GM06990 (cell line): Measurements from ENCODE around the gene CDC14A.

ENCODE experiments used
- DNase-seq: peaks from one replicate; pipeline ENCODE4 v3.0.0-alpha.2; 2011; ENCODE audit not compliant: insufficient read length; ENCODE audit errors: extremely low read depth
- H3K27me3 ChIP-seq: replicated peaks from 2 replicates; pipeline ENCODE4 v1.6.0; 2011; ENCODE audit warnings: low read length; ENCODE audit not compliant: control insufficient read depth, insufficient read depth
- H3K36me3 ChIP-seq: 2 replicates; pipeline ENCODE4 v1.5.1; 2011; ENCODE audit warnings: low read length; ENCODE audit not compliant: control insufficient read depth, insufficient read depth
- H3K4me3 ChIP-seq: replicated peaks from 2 replicates; pipeline ENCODE4 v1.5.1; 2011; ENCODE audit warnings: low read depth, mild to moderate bottlenecking, control low read depth, low read length
- TF ChIP-seq, protein P1 (sequence below): IDR thresholded peaks from 2 replicates; pipeline ENCODE4 v1.5.1; 2011; ENCODE audit warnings: low read length, control low read depth, mild to moderate bottlenecking, inconsistent platforms; ENCODE audit not compliant: insufficient read depth, poor library complexity, severe bottlenecking

The CDC14A gene

GRCh38 chr1:100478816-100479215 is 126.5 kb downstream of the CDC14A start:
- Histone ChIP-seq H3K27me3 (no peaks in the 10 kb centered on the region), H3K36me3 (no peaks in the 10 kb centered on the region), H3K4me3 (no peak overlapping the region)
- TF ChIP-seq, protein P1, sequence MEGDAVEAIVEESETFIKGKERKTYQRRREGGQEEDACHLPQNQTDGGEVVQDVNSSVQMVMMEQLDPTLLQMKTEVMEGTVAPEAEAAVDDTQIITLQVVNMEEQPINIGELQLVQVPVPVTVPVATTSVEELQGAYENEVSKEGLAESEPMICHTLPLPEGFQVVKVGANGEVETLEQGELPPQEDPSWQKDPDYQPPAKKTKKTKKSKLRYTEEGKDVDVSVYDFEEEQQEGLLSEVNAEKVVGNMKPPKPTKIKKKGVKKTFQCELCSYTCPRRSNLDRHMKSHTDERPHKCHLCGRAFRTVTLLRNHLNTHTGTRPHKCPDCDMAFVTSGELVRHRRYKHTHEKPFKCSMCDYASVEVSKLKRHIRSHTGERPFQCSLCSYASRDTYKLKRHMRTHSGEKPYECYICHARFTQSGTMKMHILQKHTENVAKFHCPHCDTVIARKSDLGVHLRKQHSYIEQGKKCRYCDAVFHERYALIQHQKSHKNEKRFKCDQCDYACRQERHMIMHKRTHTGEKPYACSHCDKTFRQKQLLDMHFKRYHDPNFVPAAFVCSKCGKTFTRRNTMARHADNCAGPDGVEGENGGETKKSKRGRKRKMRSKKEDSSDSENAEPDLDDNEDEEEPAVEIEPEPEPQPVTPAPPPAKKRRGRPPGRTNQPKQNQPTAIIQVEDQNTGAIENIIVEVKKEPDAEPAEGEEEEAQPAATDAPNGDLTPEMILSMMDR = no peak
- no peak for DNase-seq

- Histone ChIP-seq H3K27me3 (no peaks in the 10 kb centered on the region), H3K4me3 (no peak overlapping the region), H3K36me3 (no peaks in the 10 kb centered on the region)
- DNase-seq = no peak
- TF ChIP-seq, protein P1 = no peak
Measured at GRCh38 chr1:100479620-100480338, 127.5 kb downstream of the CDC14A start.

DNA sequence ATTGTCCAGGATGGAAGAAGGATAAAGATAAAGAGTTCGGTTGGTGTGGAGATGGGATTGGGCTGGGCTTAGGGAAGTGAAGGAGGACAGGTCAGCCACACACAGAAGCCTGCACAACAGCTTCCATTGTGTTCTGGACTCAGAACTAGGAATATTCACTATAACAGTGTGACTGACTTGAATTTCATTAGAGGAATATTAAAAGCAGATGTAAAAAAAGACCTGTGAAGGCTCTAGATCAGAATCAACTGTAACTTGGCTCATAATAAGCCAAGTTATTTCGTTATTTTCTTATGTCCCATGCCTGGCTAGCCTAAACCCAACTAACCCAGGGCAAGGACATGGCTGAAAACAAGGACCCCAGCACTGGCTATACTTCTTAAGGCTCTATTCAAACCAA is 129.0 kb downstream of the CDC14A start:
- Histone ChIP-seq H3K4me3 (no peak overlapping the region), H3K36me3 (no peaks in the 10 kb centered on the region), H3K27me3 (no peaks in the 10 kb centered on the region)
- no peak for DNase-seq
- TF ChIP-seq, protein P1 = no peak

- no peak for DNase-seq
- no peaks in the 10 kb centered on the region for H3K27me3 ChIP-seq
Measured at GRCh38 chr1:100482167-100482566, 129.9 kb downstream of the CDC14A start.

DNA sequence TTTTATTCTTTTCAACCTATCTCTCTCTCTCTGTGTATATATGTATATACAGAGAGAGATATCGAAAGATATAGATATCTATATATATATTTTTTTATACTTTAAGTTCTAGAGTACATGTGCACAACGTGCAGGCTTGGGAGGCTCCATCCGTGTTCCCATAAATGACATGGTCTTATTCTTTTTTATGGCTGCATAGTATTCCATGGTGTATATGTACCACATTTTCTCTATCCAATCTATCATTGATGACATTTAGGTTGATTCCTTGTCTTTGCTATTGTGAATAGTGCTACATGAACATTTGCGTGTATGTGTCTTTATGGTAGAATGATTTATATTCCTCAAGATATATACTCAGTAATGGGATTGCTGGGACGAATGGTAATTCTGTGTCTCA is 130.4 kb downstream of the CDC14A start:
- DNase-seq = no peak
- H3K27me3 ChIP-seq = no peaks in the 10 kb centered on the region
- H3K4me3 ChIP-seq = no peak overlapping the region
- no peaks in the 10 kb centered on the region for H3K36me3 ChIP-seq
- TF ChIP-seq, protein P1 = no peak

More at GRCh38 chr1:100482167-100482566, 129.9 kb downstream of the CDC14A start:
- Histone ChIP-seq H3K4me3 (no peak overlapping the region), H3K36me3 (no peaks in the 10 kb centered on the region)
- TF ChIP-seq, protein P1 = no peak

- TF ChIP-seq, protein P1 = no peak
- DNase-seq = no peak
- Histone ChIP-seq H3K36me3 (no peaks in the 10 kb centered on the region), H3K27me3 (no peaks in the 10 kb centered on the region), H3K4me3 (no peak overlapping the region)
Measured at GRCh38 chr1:100483230-100483629, 130.9 kb downstream of the CDC14A start.
